ENCODE data around the gene GJB2. TPM values are rescaled to one million over a fixed set of nuclear protein-coding genes. Genes with fewer than 3 reads are reported as not detected.

Gene GJB2
- polyA plus RNA-seq, 1 experiment, result not detected

- Histone ChIP-seq H3K27me3 (ENCODE audit: control insufficient read depth, insufficient read depth, low read length) (peaks cover 25% of the 10 kb centered on the region), H3K4me3 (ENCODE audit: low read depth, low read length) (0 out of 2 replicates have a peak overlapping the region, but pooled peaks have one; percentile 3), H3K36me3 (ENCODE audit: control insufficient read depth, insufficient read depth, low read length) (no peaks in the 10 kb centered on the region)
- ChIA-PET CTCF (interaction anchor here (0.7 to 1.3 kb wide), 2 partner anchors 9 to 11 kb away, joined by 3 to 4 read pairs; no protein-coding TSS in a partner anchor), POLR2A (no interaction called here)
- peak; percentile 76 for DNase-seq (ENCODE audit: low read depth)
- no peak for TF ChIP-seq CTCF (IDR thresholded peaks at IDR 0.05; ENCODE audit: insufficient read depth, low read depth, low read length)
These were observed 17.9 kb downstream of the GJB2 start for GRCh38 chr13:20174656-20175405.

- no peak for TF ChIP-seq CTCF (IDR thresholded peaks at IDR 0.05; ENCODE audit: insufficient read depth, low read depth, low read length)
- CTCF ChIA-PET, result interaction anchor here (1.1 to 1.6 kb wide), 3 partner anchors 9 to 24 kb away, joined by 3 to 4 read pairs (median 3); no protein-coding TSS in a partner anchor
These were observed 19.5 kb downstream of the GJB2 start for GRCh38 chr13:20173116-20173746.

GRCh38 chr13:20171364-20171763 is 21.4 kb downstream of the GJB2 start:
- DNase-seq (ENCODE audit: low read depth), result no peak
- ChIA-PET POLR2A (no interaction called here), CTCF (interaction anchor here (1.1 kb wide), 1 partner anchor 186 kb away, joined by 6 read pairs; no protein-coding TSS in a partner anchor)
- Histone ChIP-seq H3K4me3 (ENCODE audit: low read depth, low read length) (no peak overlapping the region), H3K27me3 (ENCODE audit: control insufficient read depth, insufficient read depth, low read length) (peaks cover 15% of the 10 kb centered on the region), H3K36me3 (ENCODE audit: control insufficient read depth, insufficient read depth, low read length) (no peaks in the 10 kb centered on the region)
- TF ChIP-seq CTCF (IDR thresholded peaks at IDR 0.05; ENCODE audit: insufficient read depth, low read depth, low read length), result no peak

More at GRCh38 chr13:20173116-20173746, 19.5 kb downstream of the GJB2 start:
- POLR2A ChIA-PET, result no interaction called here
- Histone ChIP-seq H3K27me3 (ENCODE audit: control insufficient read depth, insufficient read depth, low read length) (peaks cover 15% of the 10 kb centered on the region), H3K4me3 (ENCODE audit: low read depth, low read length) (no peak overlapping the region), H3K36me3 (ENCODE audit: control insufficient read depth, insufficient read depth, low read length) (no peaks in the 10 kb centered on the region)
- DNase-seq (ENCODE audit: low read depth), result no peak

- no peak for TF ChIP-seq CTCF (IDR thresholded peaks at IDR 0.05; ENCODE audit: insufficient read depth, low read depth, low read length)
- POLR2A ChIA-PET, result no interaction called here
- DNase-seq (ENCODE audit: low read depth), result no peak
- H3K27me3 ChIP-seq (ENCODE audit: control insufficient read depth, insufficient read depth, low read length), result peaks cover 14% of the 10 kb centered on the region
- CTCF ChIA-PET, result interaction anchor here (1.1 kb wide), 1 partner anchor 185 kb away, joined by 6 read pairs; no protein-coding TSS in a partner anchor
- no peak overlapping the region for H3K4me3 ChIP-seq (ENCODE audit: low read depth, low read length)
- H3K36me3 ChIP-seq (ENCODE audit: control insufficient read depth, insufficient read depth, low read length), result no peaks in the 10 kb centered on the region
These were observed 21.8 kb downstream of the GJB2 start for GRCh38 chr13:20170921-20171320.

GRCh38 chr13:20168396-20168795 is 24.3 kb downstream of the GJB2 start:
- POLR2A ChIA-PET, result interaction anchor here (0.5 kb wide), 1 partner anchor 19 kb away, joined by 5 read pairs; no protein-coding TSS in a partner anchor
- H3K4me3 ChIP-seq (ENCODE audit: low read depth, low read length), result no peak overlapping the region
- TF ChIP-seq CTCF (IDR thresholded peaks at IDR 0.05; ENCODE audit: insufficient read depth, low read depth, low read length), result no peak
- DNase-seq (ENCODE audit: low read depth), result no peak
- CTCF ChIA-PET, result interaction anchor here (1.2 kb wide), 1 partner anchor 11 kb away, joined by 3 read pairs; no protein-coding TSS in a partner anchor
- no peaks in the 10 kb centered on the region for H3K36me3 ChIP-seq (ENCODE audit: control insufficient read depth, insufficient read depth, low read length)
- peaks cover 13% of the 10 kb centered on the region for H3K27me3 ChIP-seq (ENCODE audit: control insufficient read depth, insufficient read depth, low read length)
